HCT116 (cell line): ENCODE results near the gene HMX1. TPM values are rescaled to one million over a fixed set of nuclear protein-coding genes. Genes with fewer than 3 reads are reported as not detected.

Experiments used
- ATAC-seq: fragments of 200-7000 bp; cut with Tn5 transposase; 2 replicates; pipeline ENCODE4 v1.9.1; 2020; ENCODE audit warnings: mild to moderate bottlenecking, moderate library complexity
- BruUV-seq: library from RNA; stranded (reverse); fragments of 400-500 nt; replicated peaks from 2 replicates; lab custom pipeline; 2021; lab: Mats Ljungman, UMichigan
- CTCF ChIA-PET: fragments of 300-600 bp; sonication (Branson Sonifier 250); formaldehyde crosslinking; loops from one replicate; lab custom pipeline; 2021; ENCODE audit warnings: antibody characterized with exemption; lab: Charles Lee
- POLR2A ChIA-PET: fragments of 300-600, 350-600 bp; sonication (Branson Sonifier 250); formaldehyde crosslinking; loops from one replicate; lab custom pipeline; 2021; ENCODE audit warnings: antibody characterized with exemption; lab: Charles Lee
- RAD21 ChIA-PET, 2 experiments: fragments of 300-600 bp; sonication (Branson Sonifier 250); formaldehyde crosslinking; loops; one replicate each; lab custom pipeline; 2023; ENCODE audit warnings: low total read pairs in 2 of 2; ENCODE audit not compliant: uncharacterized antibody in 2 of 2, unreplicated experiment in 2 of 2, low non-redundant PET in 1 of 2; lab: Charles Lee
- DNase-seq: peaks from one replicate; pipeline ENCODE4 v3.0.0-alpha.2; 2010; ENCODE audit warnings: low read depth, low spot score
- H2AFZ ChIP-seq: fragments of 200-600 bp; shearing (Covaris generic), sonication (generic); 2 replicates; pipeline ENCODE4 v1.6.1; 2017; ENCODE audit warnings: low read depth, mixed run types, mixed read lengths, antibody characterized with exemption, low read length; ENCODE audit not compliant: poor library complexity, severe bottlenecking
- H3K27ac ChIP-seq: 2 replicates; pipeline ENCODE4 v1.5.1; 2012; ENCODE audit warnings: low read depth, low read length
- H3K27me3 ChIP-seq: fragments of 200-600 bp; sonication (generic); 2 replicates; pipeline ENCODE4 v1.6.1; 2016; ENCODE audit warnings: mixed run types, low read length, mixed read lengths; ENCODE audit not compliant: insufficient read depth
- H3K36me3 ChIP-seq, 2 experiments: fragments of 200-500 bp in 1 of 2; fragments of 200-600 bp in 1 of 2; sonication (Bioruptor generic) in 1 of 2; sonication (generic) in 1 of 2; 2 replicates each; pipeline versions ENCODE4 v1.5.1 to v1.6.1; 2014 to 2016; ENCODE audit warnings: low read length in 2 of 2, inconsistent platforms in 1 of 2, mixed read lengths in 1 of 2, mixed run types in 1 of 2; ENCODE audit not compliant: insufficient read depth in 2 of 2, control insufficient read depth in 1 of 2
- H3K4me1 ChIP-seq, 2 experiments: fragments of 200-600 bp in 1 of 2; sonication (generic) in 1 of 2; 2 replicates each; pipeline versions ENCODE4 v1.5.1 to v1.6.1; 2012 to 2017; ENCODE audit warnings: low read length in 2 of 2, inconsistent platforms in 1 of 2, mild to moderate bottlenecking in 1 of 2, mixed read lengths in 1 of 2, mixed run types in 1 of 2, moderate library complexity in 1 of 2; ENCODE audit not compliant: insufficient read depth in 2 of 2, control insufficient read depth in 1 of 2
- H3K4me2 ChIP-seq: fragments of 200-600 bp; sonication (generic); 2 replicates; pipeline ENCODE4 v1.6.1; 2017; ENCODE audit warnings: mixed run types, low read length, mixed read lengths
- H3K4me3 ChIP-seq, 2 experiments: fragments of 200-600 bp in 1 of 2; sonication (generic) in 1 of 2; replicated peaks in 1 of 2; 2 replicates each; pipeline ENCODE4 v1.5.1; 2011 to 2016; ENCODE audit warnings: low read length in 2 of 2, control low read depth in 1 of 2, low read depth in 1 of 2, mild to moderate bottlenecking in 1 of 2, mixed read lengths in 1 of 2, mixed run types in 1 of 2
- H3K79me2 ChIP-seq: fragments of 200-600 bp; sonication (generic); 2 replicates; pipeline ENCODE4 v1.6.1; 2017; ENCODE audit warnings: mild to moderate bottlenecking, mixed run types, low read length, moderate library complexity, mixed read lengths; ENCODE audit not compliant: insufficient read depth
- H3K9ac ChIP-seq: fragments of 200-600 bp; sonication (generic); 2 replicates; pipeline ENCODE4 v1.6.1; 2016; ENCODE audit warnings: low read length, mixed read lengths
- H3K9me2 ChIP-seq: fragments of 200-600 bp; sonication (generic), shearing (Covaris generic); 2 replicates; pipeline ENCODE4 v1.6.1; 2017; ENCODE audit warnings: mixed run types, mild to moderate bottlenecking, moderate library complexity; ENCODE audit not compliant: insufficient read depth
- H3K9me3 ChIP-seq, 2 experiments: fragments of 200-500 bp in 1 of 2; fragments of 200-600 bp in 1 of 2; sonication (Bioruptor generic) in 1 of 2; sonication (generic) in 1 of 2; 2 replicates each; pipeline ENCODE4 v1.6.1; 2014 to 2017; ENCODE audit warnings: low read length in 2 of 2, mixed read lengths in 2 of 2, inconsistent platforms in 1 of 2, low read depth in 1 of 2, mild to moderate bottlenecking in 1 of 2, mixed run types in 1 of 2, moderate library complexity in 1 of 2; ENCODE audit not compliant: control insufficient read depth in 1 of 2, insufficient read depth in 1 of 2
- H4K20me1 ChIP-seq: fragments of 200-600 bp; sonication (generic), shearing (Covaris generic); 2 replicates; pipeline ENCODE4 v1.6.1; 2017; ENCODE audit warnings: mixed run types, mild to moderate bottlenecking, moderate library complexity; ENCODE audit not compliant: insufficient read depth
- ATF3 ChIP-seq: IDR thresholded peaks from 2 replicates; pipeline ENCODE4 v1.6.1; 2012
- CEBPB ChIP-seq: IDR thresholded peaks from 2 replicates; pipeline ENCODE4 v1.6.1; 2012; ENCODE audit warnings: low read depth
- JUND ChIP-seq: IDR thresholded peaks from 2 replicates; pipeline ENCODE4 v1.6.1; 2012
- REST ChIP-seq: IDR thresholded peaks from 2 replicates; pipeline ENCODE4 v1.6.1; 2012; ENCODE audit warnings: low read depth
- SRF ChIP-seq: IDR thresholded peaks from 2 replicates; pipeline ENCODE4 v1.6.1; 2012; ENCODE audit warnings: low read depth
- YY1 ChIP-seq: IDR thresholded peaks from 2 replicates; pipeline ENCODE4 v1.6.1; 2011; ENCODE audit warnings: low read length, low read depth, moderate library complexity, mild to moderate bottlenecking; ENCODE audit not compliant: insufficient replicate concordance; ENCODE audit errors: extremely low read depth
- ZFX ChIP-seq: fragments of 450-650 bp; IDR thresholded peaks from 2 replicates; pipeline ENCODE4 v1.6.1; 2017
- intact Hi-C: fragments of 100-400 bp; cut with micrococcal nuclease; formaldehyde crosslinking; loops from 2 replicates; pipeline ENCODE4 v1.10.0; 2022
- total RNA-seq: library from RNA; stranded (reverse); gene quantifications from one replicate; pipeline ENCODE4 v1.2.1, GENCODE V29; 2021; ENCODE audit not compliant: unreplicated experiment

The HMX1 gene
- total RNA-seq, 1 experiment from 2014 or later = 0.39 TPM

GRCh38 chr4:8864912-8865680 lies 6.5 kb downstream of the HMX1 start:
- H3K4me1 ChIP-seq = no peaks in the 10 kb centered on the region
- intact Hi-C loops = no loop called here
- no peaks in the 10 kb centered on the region for H3K9me2 ChIP-seq
- POLR2A ChIA-PET = no interaction called here
- TF ChIP-seq ATF3 (no peak), JUND (no peak), CEBPB (no peak), SRF (no peak), REST (no peak), YY1 (no peak), ZFX (no peak)
- RAD21 ChIA-PET = no interaction called here
- ATAC-seq (no peak), DNase-seq (no peak)
- H3K9ac ChIP-seq = no peak overlapping the region
- no peaks in the 10 kb centered on the region for H3K9me3 ChIP-seq
- H3K79me2 ChIP-seq = no peaks in the 10 kb centered on the region
- BruUV-seq = no TSS peak
- no peak overlapping the region for H3K27ac ChIP-seq
- CTCF ChIA-PET = no interaction called here
- no peak overlapping the region for H2AFZ ChIP-seq
- no peak overlapping the region for H3K4me2 ChIP-seq
- H4K20me1 ChIP-seq = no peaks in the 10 kb centered on the region
- H3K36me3 ChIP-seq = no peaks in the 10 kb centered on the region
- H3K27me3 ChIP-seq = no peaks in the 10 kb centered on the region
- no peak overlapping the region for H3K4me3 ChIP-seq
